Measurements from ENCODE around the gene NOM1.

NOM1 gene

GRCh38 chr7:156954941-156955340, 5.4 kb downstream of the NOM1 start:
- H3K4me1 ChIP-seq (ENCODE audit: control insufficient read depth in 2 of 2, insufficient read depth in 2 of 2, low read length in 2 of 2): peaks cover 18 to 19% of the 10 kb centered on the region in 2 donors
- H3K9ac ChIP-seq (ENCODE audit: low read depth in 1 of 2, low read length in 2 of 2): no peak overlapping the region
- no peaks in the 10 kb centered on the region for H3K27me3 ChIP-seq (ENCODE audit: control insufficient read depth in 2 of 2, insufficient read depth in 2 of 2, low read length in 2 of 2)
- no peaks in the 10 kb centered on the region for H3K9me3 ChIP-seq (ENCODE audit: control insufficient read depth in 2 of 2, low read length in 2 of 2)
- H3K36me3 ChIP-seq (ENCODE audit: control insufficient read depth in 2 of 2, insufficient read depth in 2 of 2, low read length in 2 of 2): peaks cover 46 to 63% of the 10 kb centered on the region in 2 donors
- H3K27ac ChIP-seq (ENCODE audit: low read depth in 2 of 2, low read length in 2 of 2): no peak overlapping the region
- H3K4me3 ChIP-seq (ENCODE audit: low read length in 2 of 2): no peak overlapping the region

DNA sequence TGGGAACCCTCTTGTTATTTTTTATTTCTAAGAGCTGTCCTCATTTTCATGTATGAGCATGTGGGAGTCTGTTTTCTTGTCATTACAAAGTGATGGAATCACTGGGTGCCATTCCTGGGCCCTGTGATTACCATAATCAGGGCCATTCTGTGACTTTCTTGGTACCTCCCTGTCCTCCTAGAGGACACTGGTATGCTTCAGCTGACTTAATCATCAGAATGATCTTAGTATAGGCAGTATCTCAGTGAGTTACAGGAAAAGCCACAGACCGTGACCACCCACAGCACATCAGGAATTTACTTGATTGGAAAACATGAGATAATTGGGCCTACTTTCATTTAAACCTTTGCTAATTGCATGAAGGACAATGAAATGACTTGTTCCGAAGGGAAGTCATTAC, 7.2 kb downstream of the NOM1 start:
- Histone ChIP-seq H3K36me3 (ENCODE audit: control insufficient read depth in 2 of 2, insufficient read depth in 2 of 2, low read length in 2 of 2) (peaks cover 56 to 77% of the 10 kb centered on the region in 2 donors), H3K9ac (ENCODE audit: low read depth in 1 of 2, low read length in 2 of 2) (no peak overlapping the region), H3K9me3 (ENCODE audit: control insufficient read depth in 2 of 2, low read length in 2 of 2) (no peaks in the 10 kb centered on the region)

GRCh38 chr7:156962145-156962544, 12.6 kb downstream of the NOM1 start:
- H3K9ac ChIP-seq (ENCODE audit: low read depth in 1 of 2, low read length in 2 of 2): no peak overlapping the region
- H3K4me1 ChIP-seq (ENCODE audit: control insufficient read depth in 2 of 2, insufficient read depth in 2 of 2, low read length in 2 of 2): no peaks in the 10 kb centered on the region
- no peaks in the 10 kb centered on the region for H3K27me3 ChIP-seq (ENCODE audit: control insufficient read depth in 2 of 2, insufficient read depth in 2 of 2, low read length in 2 of 2)
- no peak overlapping the region for H3K27ac ChIP-seq (ENCODE audit: low read depth in 2 of 2, low read length in 2 of 2)
- no peak overlapping the region for H3K4me3 ChIP-seq (ENCODE audit: low read length in 2 of 2)
- H3K36me3 ChIP-seq (ENCODE audit: control insufficient read depth in 2 of 2, insufficient read depth in 2 of 2, low read length in 2 of 2): peaks cover 59 to 78% of the 10 kb centered on the region in 2 donors
- H3K9me3 ChIP-seq (ENCODE audit: control insufficient read depth in 2 of 2, low read length in 2 of 2): no peaks in the 10 kb centered on the region

More for the DNA sequence above, 7.2 kb downstream of the NOM1 start:
- no peak overlapping the region for H3K4me3 ChIP-seq (ENCODE audit: low read length in 2 of 2)
- no peak overlapping the region for H3K27ac ChIP-seq (ENCODE audit: low read depth in 2 of 2, low read length in 2 of 2)
- H3K27me3 ChIP-seq (ENCODE audit: control insufficient read depth in 2 of 2, insufficient read depth in 2 of 2, low read length in 2 of 2): no peaks in the 10 kb centered on the region
- peaks cover 1 to 3% of the 10 kb centered on the region in 2 donors for H3K4me1 ChIP-seq (ENCODE audit: control insufficient read depth in 2 of 2, insufficient read depth in 2 of 2, low read length in 2 of 2)

DNA sequence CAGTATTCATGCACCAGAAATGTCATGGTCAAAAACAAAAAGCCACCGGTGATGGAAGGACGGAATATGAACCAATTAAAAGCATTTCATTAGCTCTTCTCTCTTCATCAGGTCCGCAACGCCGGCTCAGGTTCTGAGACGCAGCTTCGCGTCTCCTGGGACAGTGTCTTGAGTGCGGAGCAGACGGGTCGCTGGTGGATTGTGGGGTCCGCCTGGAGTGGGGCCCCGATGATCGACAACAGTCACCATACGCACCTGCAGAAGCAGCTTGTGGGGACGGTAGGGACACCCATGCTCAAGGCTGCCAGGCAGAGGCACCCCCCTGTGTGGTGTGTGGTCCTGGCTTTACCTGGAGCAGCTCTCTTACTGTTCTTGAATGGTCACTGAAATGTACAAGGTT, 13.4 kb downstream of the NOM1 start:
- H3K9ac ChIP-seq (ENCODE audit: low read depth in 1 of 2, low read length in 2 of 2): no peak overlapping the region
- H3K27me3 ChIP-seq (ENCODE audit: control insufficient read depth in 2 of 2, insufficient read depth in 2 of 2, low read length in 2 of 2): no peaks in the 10 kb centered on the region
- no peaks in the 10 kb centered on the region for H3K4me1 ChIP-seq (ENCODE audit: control insufficient read depth in 2 of 2, insufficient read depth in 2 of 2, low read length in 2 of 2)
- no peaks in the 10 kb centered on the region for H3K9me3 ChIP-seq (ENCODE audit: control insufficient read depth in 2 of 2, low read length in 2 of 2)
- peaks cover 61 to 79% of the 10 kb centered on the region in 2 donors for H3K36me3 ChIP-seq (ENCODE audit: control insufficient read depth in 2 of 2, insufficient read depth in 2 of 2, low read length in 2 of 2)
- H3K4me3 ChIP-seq (ENCODE audit: low read length in 2 of 2): no peak overlapping the region
- H3K27ac ChIP-seq (ENCODE audit: low read depth in 2 of 2, low read length in 2 of 2): no peak overlapping the region

DNA sequence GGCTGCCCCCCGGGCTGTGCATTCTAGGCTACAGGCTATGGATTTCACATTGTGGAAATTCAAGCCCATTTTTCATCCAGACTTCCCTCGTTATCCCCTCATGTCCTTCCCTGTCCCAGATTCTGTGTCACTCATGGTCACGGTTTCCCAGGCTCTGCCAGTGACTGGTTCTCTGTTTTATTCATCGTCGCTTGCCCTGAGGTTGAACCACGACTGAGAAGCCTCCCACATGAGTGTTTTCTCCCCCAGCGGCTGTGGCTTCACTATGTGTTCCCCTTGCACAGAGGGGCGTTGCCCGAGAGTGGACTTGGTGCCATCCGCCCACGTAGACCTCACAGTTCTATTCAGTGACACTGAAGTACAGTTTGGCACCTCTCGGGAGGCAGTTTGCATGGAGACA, 14.0 kb downstream of the NOM1 start:
- H3K36me3 ChIP-seq (ENCODE audit: control insufficient read depth in 2 of 2, insufficient read depth in 2 of 2, low read length in 2 of 2): peaks cover 59 to 77% of the 10 kb centered on the region in 2 donors
- H3K27me3 ChIP-seq (ENCODE audit: control insufficient read depth in 2 of 2, insufficient read depth in 2 of 2, low read length in 2 of 2): no peaks in the 10 kb centered on the region
- no peak overlapping the region for H3K9ac ChIP-seq (ENCODE audit: low read depth in 1 of 2, low read length in 2 of 2)
- H3K27ac ChIP-seq (ENCODE audit: low read depth in 2 of 2, low read length in 2 of 2): no peak overlapping the region
- no peak overlapping the region for H3K4me3 ChIP-seq (ENCODE audit: low read length in 2 of 2)
- H3K9me3 ChIP-seq (ENCODE audit: control insufficient read depth in 2 of 2, low read length in 2 of 2): no peaks in the 10 kb centered on the region
- H3K4me1 ChIP-seq (ENCODE audit: control insufficient read depth in 2 of 2, insufficient read depth in 2 of 2, low read length in 2 of 2): no peaks in the 10 kb centered on the region

DNA sequence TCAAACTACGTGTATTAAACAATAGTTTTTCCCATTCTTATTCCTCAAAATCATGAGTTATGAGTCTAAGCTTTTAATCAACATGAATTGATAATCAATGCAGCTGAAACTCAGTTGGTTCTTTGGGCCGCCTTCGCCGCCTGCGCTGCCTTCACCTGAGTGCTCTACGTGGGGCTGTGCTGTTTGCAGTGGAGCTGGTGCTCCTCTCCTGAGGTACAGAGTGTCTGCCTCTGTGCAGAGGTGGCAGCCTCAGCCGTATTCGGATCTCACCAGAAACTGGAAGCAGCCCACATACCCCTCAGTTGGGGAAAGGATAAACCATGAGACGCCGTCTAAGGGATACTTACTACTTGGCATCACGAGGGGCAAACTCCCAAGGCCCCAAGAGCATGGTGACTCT, 15.5 kb downstream of the NOM1 start:
- Histone ChIP-seq H3K4me3 (ENCODE audit: low read length in 2 of 2) (no peak overlapping the region), H3K9ac (ENCODE audit: low read depth in 1 of 2, low read length in 2 of 2) (no peak overlapping the region), H3K27ac (ENCODE audit: low read depth in 2 of 2, low read length in 2 of 2) (no peak overlapping the region), H3K4me1 (ENCODE audit: control insufficient read depth in 2 of 2, insufficient read depth in 2 of 2, low read length in 2 of 2) (no peaks in the 10 kb centered on the region), H3K27me3 (ENCODE audit: control insufficient read depth in 2 of 2, insufficient read depth in 2 of 2, low read length in 2 of 2) (no peaks in the 10 kb centered on the region), H3K36me3 (ENCODE audit: control insufficient read depth in 2 of 2, insufficient read depth in 2 of 2, low read length in 2 of 2) (peaks cover 58 to 74% of the 10 kb centered on the region in 2 donors), H3K9me3 (ENCODE audit: control insufficient read depth in 2 of 2, low read length in 2 of 2) (no peaks in the 10 kb centered on the region)

DNA sequence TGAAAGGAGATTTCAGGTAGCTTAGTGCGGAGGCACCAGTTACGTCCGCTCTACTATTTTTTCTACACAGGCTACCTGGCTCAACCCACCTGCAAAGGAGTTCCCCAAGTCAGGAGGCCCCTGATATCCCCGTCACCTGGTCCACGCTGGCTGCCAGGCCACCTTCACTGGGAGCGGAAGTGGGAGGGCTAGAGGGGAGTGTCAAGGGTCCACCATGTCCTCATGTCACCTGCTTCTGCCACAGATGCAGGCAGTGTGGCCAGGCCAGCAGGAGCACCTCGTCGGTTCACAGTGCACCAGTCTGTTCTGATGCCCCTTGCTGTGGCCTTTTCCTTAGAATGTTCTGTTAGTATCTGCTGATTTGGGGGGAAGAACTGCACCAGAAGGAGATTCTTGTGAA, 16.9 kb downstream of the NOM1 start:
- H3K4me1 ChIP-seq (ENCODE audit: control insufficient read depth in 2 of 2, insufficient read depth in 2 of 2, low read length in 2 of 2): no peaks in the 10 kb centered on the region
- no peaks in the 10 kb centered on the region for H3K9me3 ChIP-seq (ENCODE audit: control insufficient read depth in 2 of 2, low read length in 2 of 2)
- no peak overlapping the region for H3K9ac ChIP-seq (ENCODE audit: low read depth in 1 of 2, low read length in 2 of 2)
- H3K4me3 ChIP-seq (ENCODE audit: low read length in 2 of 2): no peak overlapping the region
- peaks cover 52 to 69% of the 10 kb centered on the region in 2 donors for H3K36me3 ChIP-seq (ENCODE audit: control insufficient read depth in 2 of 2, insufficient read depth in 2 of 2, low read length in 2 of 2)
- H3K27ac ChIP-seq (ENCODE audit: low read depth in 2 of 2, low read length in 2 of 2): no peak overlapping the region
- no peaks in the 10 kb centered on the region for H3K27me3 ChIP-seq (ENCODE audit: control insufficient read depth in 2 of 2, insufficient read depth in 2 of 2, low read length in 2 of 2)

DNA sequence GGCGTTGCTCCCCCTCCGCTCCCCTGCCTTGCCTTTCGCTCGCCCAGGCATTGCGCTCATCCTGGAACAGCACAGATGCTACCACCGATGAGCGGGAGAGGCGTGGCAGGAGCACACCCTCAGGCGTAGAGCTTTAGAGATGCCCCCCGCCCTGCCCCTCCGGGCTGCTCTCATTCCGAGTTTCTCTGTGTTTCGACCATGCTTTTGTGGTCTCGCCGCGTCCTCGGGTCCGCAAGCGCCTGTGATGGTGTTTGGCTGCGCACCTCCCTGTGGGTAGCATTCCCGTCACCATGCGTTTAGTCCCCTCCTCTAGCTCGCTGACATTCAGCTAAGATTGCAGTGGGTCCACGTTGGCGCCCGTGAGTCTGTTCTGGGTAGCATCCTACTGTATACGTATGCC, 18.7 kb downstream of the NOM1 start:
- Histone ChIP-seq H3K9me3 (ENCODE audit: control insufficient read depth in 2 of 2, low read length in 2 of 2) (no peaks in the 10 kb centered on the region), H3K27ac (ENCODE audit: low read depth in 2 of 2, low read length in 2 of 2) (no peak overlapping the region), H3K4me1 (ENCODE audit: control insufficient read depth in 2 of 2, insufficient read depth in 2 of 2, low read length in 2 of 2) (no peaks in the 10 kb centered on the region), H3K9ac (ENCODE audit: low read depth in 1 of 2, low read length in 2 of 2) (no peak overlapping the region), H3K36me3 (ENCODE audit: control insufficient read depth in 2 of 2, insufficient read depth in 2 of 2, low read length in 2 of 2) (peaks cover 42 to 62% of the 10 kb centered on the region in 2 donors), H3K27me3 (ENCODE audit: control insufficient read depth in 2 of 2, insufficient read depth in 2 of 2, low read length in 2 of 2) (no peaks in the 10 kb centered on the region), H3K4me3 (ENCODE audit: low read length in 2 of 2) (no peak overlapping the region)

DNA sequence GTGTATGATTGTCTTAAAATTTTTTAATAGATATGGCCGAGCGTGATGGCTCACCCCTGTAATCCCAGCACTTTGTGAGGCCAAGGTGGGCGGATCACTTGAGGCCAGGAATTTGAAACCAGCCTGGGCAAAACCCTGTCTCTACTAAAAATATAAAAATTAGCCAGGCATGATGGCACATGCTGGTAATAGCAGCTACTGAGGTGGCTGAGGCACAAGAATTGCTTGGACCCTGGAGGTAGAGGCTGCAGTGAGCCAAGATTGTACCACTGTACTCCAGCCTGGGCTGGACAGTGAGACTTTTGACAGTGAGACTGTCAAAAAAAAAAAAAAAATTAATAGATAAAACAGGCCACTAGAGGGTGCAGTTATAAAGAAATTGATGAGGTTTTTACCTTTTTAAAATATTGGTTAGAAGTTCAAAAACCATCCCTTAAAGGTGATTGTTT, 20.5 kb downstream of the NOM1 start:
- peaks cover 31 to 44% of the 10 kb centered on the region in 2 donors for H3K36me3 ChIP-seq (ENCODE audit: control insufficient read depth in 2 of 2, insufficient read depth in 2 of 2, low read length in 2 of 2)
- H3K9ac ChIP-seq (ENCODE audit: low read depth in 1 of 2, low read length in 2 of 2): no peak overlapping the region
- H3K9me3 ChIP-seq (ENCODE audit: control insufficient read depth in 2 of 2, low read length in 2 of 2): no peaks in the 10 kb centered on the region
- no peaks in the 10 kb centered on the region for H3K4me1 ChIP-seq (ENCODE audit: control insufficient read depth in 2 of 2, insufficient read depth in 2 of 2, low read length in 2 of 2)
- no peaks in the 10 kb centered on the region for H3K27me3 ChIP-seq (ENCODE audit: control insufficient read depth in 2 of 2, insufficient read depth in 2 of 2, low read length in 2 of 2)
- H3K27ac ChIP-seq (ENCODE audit: low read depth in 2 of 2, low read length in 2 of 2): no peak overlapping the region
- no peak overlapping the region for H3K4me3 ChIP-seq (ENCODE audit: low read length in 2 of 2)

DNA sequence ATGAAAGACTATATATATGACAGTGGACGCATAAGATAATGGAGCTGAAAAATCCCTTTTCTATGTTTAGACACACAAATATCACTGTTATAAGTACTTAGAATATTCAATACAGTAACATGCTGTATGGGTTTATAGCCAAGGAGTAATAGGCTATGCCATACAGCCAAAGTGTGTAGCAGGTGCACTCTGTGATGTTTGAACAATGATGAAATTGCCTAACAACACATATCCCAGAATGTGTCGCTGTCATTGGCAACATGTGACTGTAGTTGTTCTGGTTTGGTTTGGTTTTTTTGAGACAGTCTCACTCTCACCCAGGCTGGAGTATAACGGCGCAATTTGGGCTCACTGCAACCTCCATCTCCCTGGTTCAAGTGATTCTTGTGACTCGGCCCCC, 26.1 kb downstream of the NOM1 start:
- Histone ChIP-seq H3K27me3 (ENCODE audit: control insufficient read depth in 2 of 2, insufficient read depth in 2 of 2, low read length in 2 of 2) (no peaks in the 10 kb centered on the region), H3K27ac (ENCODE audit: low read depth in 2 of 2, low read length in 2 of 2) (no peak overlapping the region)

More for the DNA sequence above, 26.1 kb downstream of the NOM1 start:
- Histone ChIP-seq H3K9me3 (ENCODE audit: control insufficient read depth in 2 of 2, low read length in 2 of 2) (no peaks in the 10 kb centered on the region), H3K9ac (ENCODE audit: low read depth in 1 of 2, low read length in 2 of 2) (no peak overlapping the region), H3K36me3 (ENCODE audit: control insufficient read depth in 2 of 2, insufficient read depth in 2 of 2, low read length in 2 of 2) (peaks cover 5 to 14% of the 10 kb centered on the region in 2 donors), H3K4me1 (ENCODE audit: control insufficient read depth in 2 of 2, insufficient read depth in 2 of 2, low read length in 2 of 2) (no peaks in the 10 kb centered on the region), H3K4me3 (ENCODE audit: low read length in 2 of 2) (no peak overlapping the region)

Measured in mucosa of rectum (tissue), 2 donors.